RWPE1 (cell line): ENCODE data around the gene FLT1.

Experiments
- CTCF ChIA-PET: fragments of 350-600 bp; sonication (Branson Sonifier 250); formaldehyde crosslinking; extraction: SDS; loops from one replicate; lab custom pipeline; 2021; lab: Yijun Ruan, JAX
- POLR2A ChIA-PET: fragments of 400-600 bp; formaldehyde crosslinking; extraction: SDS; loops from one replicate; lab custom pipeline; 2020; ENCODE audit warnings: antibody characterized with exemption; ENCODE audit not compliant: low non-redundant PET; lab: Yijun Ruan, JAX
- DNase-seq: peaks from one replicate; pipeline ENCODE4 v3.0.0; 2012; ENCODE audit warnings: low spot score
- H3K27ac ChIP-seq: fragments of 450-650 bp; 2 replicates; pipeline ENCODE4 v1.5.1; 2017
- CTCF ChIP-seq: fragments of 450-650 bp; conservative IDR thresholded peaks from 2 replicates; pipeline ENCODE4 v1.5.1; 2017; ENCODE audit warnings: low read depth, mild to moderate bottlenecking

FLT1 gene

GRCh38 chr13:28459911-28460310, 35.0 kb downstream of the FLT1 start:
- ChIA-PET CTCF (interaction anchor here (0.7 kb wide), 1 partner anchor 1217 kb away, joined by 3 read pairs; no protein-coding TSS in a partner anchor), POLR2A (no interaction called here)
- no peak overlapping the region for H3K27ac ChIP-seq
- no peak for TF ChIP-seq CTCF
- no peak for DNase-seq

GRCh38 chr13:28458608-28459007, 36.3 kb downstream of the FLT1 start:
- POLR2A ChIA-PET, result no interaction called here
- TF ChIP-seq CTCF, result no peak
- no peak for DNase-seq
- CTCF ChIA-PET, result no interaction called here
- H3K27ac ChIP-seq, result no peak overlapping the region

- ChIA-PET POLR2A (no interaction called here), CTCF (no interaction called here)
- no peak for TF ChIP-seq CTCF
- H3K27ac ChIP-seq, result no peak overlapping the region
- no peak for DNase-seq
Observed at GRCh38 chr13:28458051-28458450, 36.9 kb downstream of the FLT1 start.

- no peak overlapping the region for H3K27ac ChIP-seq
- TF ChIP-seq CTCF, result no peak
- CTCF ChIA-PET, result no interaction called here
- POLR2A ChIA-PET, result no interaction called here
- DNase-seq, result no peak
Observed at GRCh38 chr13:28457521-28457920, 37.4 kb downstream of the FLT1 start.

GRCh38 chr13:28455580-28456194, 39.2 kb downstream of the FLT1 start:
- no peak overlapping the region for H3K27ac ChIP-seq
- no peak for DNase-seq
- no peak for TF ChIP-seq CTCF
- CTCF ChIA-PET, result no interaction called here
- POLR2A ChIA-PET, result no interaction called here

- ChIA-PET POLR2A (no interaction called here), CTCF (no interaction called here)
- no peak for DNase-seq
- TF ChIP-seq CTCF, result no peak
- H3K27ac ChIP-seq, result no peak overlapping the region
Observed at GRCh38 chr13:28452755-28453154, 42.2 kb downstream of the FLT1 start.
